ENCODE results near the gene NHLRC2. TPM values are rescaled to one million over a fixed set of nuclear protein-coding genes. Genes with fewer than 3 reads are reported as not detected.

The NHLRC2 gene
- total RNA-seq, 1 experiment from 2014 or later: 30.9 TPM

DNA sequence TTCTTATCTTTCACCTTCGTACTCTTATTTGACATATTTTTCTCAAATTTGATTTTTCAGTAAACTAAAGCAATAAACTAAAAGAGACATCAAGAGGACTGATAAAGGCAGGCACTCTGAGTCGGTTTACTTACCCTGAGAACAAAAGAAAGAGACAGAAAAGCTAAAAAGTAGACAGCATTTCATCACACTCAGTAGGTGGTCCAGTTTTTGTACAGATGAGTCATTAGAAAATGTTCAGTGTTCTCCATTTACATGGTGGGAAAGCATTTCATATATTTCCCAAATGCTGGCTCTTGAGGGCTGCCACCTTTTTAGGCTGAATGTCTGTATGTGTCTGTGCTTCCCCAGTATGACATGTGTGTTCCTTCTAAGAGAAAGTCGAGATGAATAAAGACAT, 52.7 kb downstream of the NHLRC2 start:
- Mint-ChIP-seq H3K36me3 (ENCODE audit: insufficient read depth in 1 of 3, low read depth in 3 of 3) (peaks cover 5 to 45% (median 38%) of the 10 kb centered on the region in 3 experiments; a peak in 5 of 7 replicates), H3K27ac (no peak overlapping the region), H3K27me3 (ENCODE audit: low read depth) (no peaks in the 10 kb centered on the region), H3K9me3 (no peaks in the 10 kb centered on the region), H3K4me3 (no peak overlapping the region), H3K4me1 (no peaks in the 10 kb centered on the region)
- no peaks in the 10 kb centered on the region for H3K27me3 ChIP-seq (ENCODE audit: insufficient read depth, low read length)
- no peak overlapping the region for H4K5ac ChIP-seq (ENCODE audit: insufficient read length, low read depth, low read length)
- no peak overlapping the region for H3K4me2 ChIP-seq (ENCODE audit: insufficient read depth, insufficient read length, low read length)
- no peak overlapping the region for H2BK12ac ChIP-seq (ENCODE audit: insufficient read length, low read depth, low read length)
- no peak overlapping the region for H2BK15ac ChIP-seq (ENCODE audit: low read depth, low read length)
- no peaks in the 10 kb centered on the region for H3K23me2 ChIP-seq (ENCODE audit: insufficient read length, low read depth, low read length, poor library complexity, severe bottlenecking)
- no peak overlapping the region for H3K9ac ChIP-seq (ENCODE audit: extremely low read depth, insufficient read length, low read length)
- H3K79me1 ChIP-seq (ENCODE audit: insufficient read depth, low read depth, low read length, poor library complexity, severe bottlenecking): no peaks in the 10 kb centered on the region
- WGBS (ENCODE audit: extremely low coverage, insufficient read length, low lambda C conversion rate): no CpG with 5 or more reads among the region's 3 CpGs
- H3K4me1 ChIP-seq (ENCODE audit: insufficient read depth, low read length): no peaks in the 10 kb centered on the region
- H3K14ac ChIP-seq (ENCODE audit: insufficient read depth, low read length): no peak overlapping the region
- H2AK5ac ChIP-seq (ENCODE audit: insufficient read length, low read length): no peak overlapping the region
- H2BK120ac ChIP-seq (ENCODE audit: low read depth, low read length, poor library complexity, severe bottlenecking): no peak overlapping the region
- no peak overlapping the region for H3K27ac ChIP-seq (ENCODE audit: insufficient read length, low read depth, low read length)
- H4K91ac ChIP-seq (ENCODE audit: insufficient read length, low read depth, low read length): no peak overlapping the region
- no peaks in the 10 kb centered on the region for H3K9me3 ChIP-seq (ENCODE audit: control insufficient read depth, low read depth, low read length)
- H2BK20ac ChIP-seq (ENCODE audit: low read depth, low read length, poor library complexity, severe bottlenecking): no peak overlapping the region
- no peak overlapping the region for H3T11ph ChIP-seq (ENCODE audit: low read length)
- no peak overlapping the region for H2BK5ac ChIP-seq (ENCODE audit: insufficient read length, low read length)
- no peak overlapping the region for H3K4ac ChIP-seq (ENCODE audit: low read depth, low read length)
- H4K20me1 ChIP-seq (ENCODE audit: control insufficient read depth, insufficient read depth, insufficient read length): no peaks in the 10 kb centered on the region
- TF ChIP-seq, protein P1, sequence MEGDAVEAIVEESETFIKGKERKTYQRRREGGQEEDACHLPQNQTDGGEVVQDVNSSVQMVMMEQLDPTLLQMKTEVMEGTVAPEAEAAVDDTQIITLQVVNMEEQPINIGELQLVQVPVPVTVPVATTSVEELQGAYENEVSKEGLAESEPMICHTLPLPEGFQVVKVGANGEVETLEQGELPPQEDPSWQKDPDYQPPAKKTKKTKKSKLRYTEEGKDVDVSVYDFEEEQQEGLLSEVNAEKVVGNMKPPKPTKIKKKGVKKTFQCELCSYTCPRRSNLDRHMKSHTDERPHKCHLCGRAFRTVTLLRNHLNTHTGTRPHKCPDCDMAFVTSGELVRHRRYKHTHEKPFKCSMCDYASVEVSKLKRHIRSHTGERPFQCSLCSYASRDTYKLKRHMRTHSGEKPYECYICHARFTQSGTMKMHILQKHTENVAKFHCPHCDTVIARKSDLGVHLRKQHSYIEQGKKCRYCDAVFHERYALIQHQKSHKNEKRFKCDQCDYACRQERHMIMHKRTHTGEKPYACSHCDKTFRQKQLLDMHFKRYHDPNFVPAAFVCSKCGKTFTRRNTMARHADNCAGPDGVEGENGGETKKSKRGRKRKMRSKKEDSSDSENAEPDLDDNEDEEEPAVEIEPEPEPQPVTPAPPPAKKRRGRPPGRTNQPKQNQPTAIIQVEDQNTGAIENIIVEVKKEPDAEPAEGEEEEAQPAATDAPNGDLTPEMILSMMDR (conservative IDR thresholded peaks at IDR 0.05): no peak
- H2AFZ ChIP-seq (ENCODE audit: low read length): no peak overlapping the region
- H4K8ac ChIP-seq (replicated peaks; ENCODE audit: insufficient read length, low read depth, low read length): no peak overlapping the region
- H3K23ac ChIP-seq (ENCODE audit: insufficient read length, low read depth, low read length): no peak overlapping the region
- H3K56ac ChIP-seq (ENCODE audit: insufficient read length, low read depth, low read length): no peak overlapping the region
- H3K18ac ChIP-seq (ENCODE audit: insufficient read length, low read depth, low read length): no peak overlapping the region
- DNase-seq: no peak
- no peaks in the 10 kb centered on the region for H3K79me2 ChIP-seq (ENCODE audit: insufficient read depth, low read length)
